ENCODE results near the gene PCDH10.

DNA sequence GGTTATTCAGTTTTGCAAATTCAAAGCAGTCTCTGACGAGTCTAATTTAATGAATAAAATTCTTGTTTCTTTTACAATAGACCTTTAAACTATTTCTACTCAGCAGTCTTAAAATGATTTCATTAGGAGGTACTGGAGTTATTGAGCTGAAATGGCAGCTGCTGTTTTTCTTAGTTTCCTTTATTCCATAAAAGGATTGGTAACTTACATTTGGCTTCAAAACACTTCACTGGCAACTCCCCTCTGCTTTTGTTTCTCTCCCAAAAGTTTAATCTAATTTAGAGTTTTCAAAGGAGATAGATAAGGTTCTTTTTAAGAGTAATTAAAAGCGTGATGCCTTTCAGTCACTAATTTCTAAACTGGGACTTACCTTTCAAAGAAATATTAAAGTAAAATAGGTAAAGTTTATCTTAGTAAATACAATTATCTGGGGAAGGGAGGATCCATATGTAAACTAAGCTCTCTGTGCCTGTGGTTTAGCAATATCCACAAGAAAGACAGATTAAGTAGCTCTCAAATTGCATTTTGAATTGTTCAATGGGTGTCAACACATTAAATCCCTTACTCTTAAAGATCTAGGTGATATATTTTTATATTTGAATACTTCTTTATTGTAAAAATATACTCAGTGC is 17.1 kb upstream of the PCDH10 start:
- TF ChIP-seq POLR2A (IDR thresholded peaks at IDR 0.05; ENCODE audit: low read length) (no peak), GATA1 (IDR thresholded peaks at IDR 0.05; ENCODE audit: low read depth, low read length) (no peak)
